NOMO-1 treated with DMSO at 0.1 percent for 48 hours (cell line): ENCODE results near the gene GANAB.
"Not testable (repeated sequence)": the region's sequence is repeated elsewhere in the genome, so short reads cannot be mapped to it uniquely, and the experiment has no call there.

ENCODE experiments used
- DNase-seq: peaks from one replicate; lab custom pipeline; 2025; ENCODE audit not compliant: unreplicated experiment; lab: John Stamatoyannopoulos, UW

The GANAB gene

DNA sequence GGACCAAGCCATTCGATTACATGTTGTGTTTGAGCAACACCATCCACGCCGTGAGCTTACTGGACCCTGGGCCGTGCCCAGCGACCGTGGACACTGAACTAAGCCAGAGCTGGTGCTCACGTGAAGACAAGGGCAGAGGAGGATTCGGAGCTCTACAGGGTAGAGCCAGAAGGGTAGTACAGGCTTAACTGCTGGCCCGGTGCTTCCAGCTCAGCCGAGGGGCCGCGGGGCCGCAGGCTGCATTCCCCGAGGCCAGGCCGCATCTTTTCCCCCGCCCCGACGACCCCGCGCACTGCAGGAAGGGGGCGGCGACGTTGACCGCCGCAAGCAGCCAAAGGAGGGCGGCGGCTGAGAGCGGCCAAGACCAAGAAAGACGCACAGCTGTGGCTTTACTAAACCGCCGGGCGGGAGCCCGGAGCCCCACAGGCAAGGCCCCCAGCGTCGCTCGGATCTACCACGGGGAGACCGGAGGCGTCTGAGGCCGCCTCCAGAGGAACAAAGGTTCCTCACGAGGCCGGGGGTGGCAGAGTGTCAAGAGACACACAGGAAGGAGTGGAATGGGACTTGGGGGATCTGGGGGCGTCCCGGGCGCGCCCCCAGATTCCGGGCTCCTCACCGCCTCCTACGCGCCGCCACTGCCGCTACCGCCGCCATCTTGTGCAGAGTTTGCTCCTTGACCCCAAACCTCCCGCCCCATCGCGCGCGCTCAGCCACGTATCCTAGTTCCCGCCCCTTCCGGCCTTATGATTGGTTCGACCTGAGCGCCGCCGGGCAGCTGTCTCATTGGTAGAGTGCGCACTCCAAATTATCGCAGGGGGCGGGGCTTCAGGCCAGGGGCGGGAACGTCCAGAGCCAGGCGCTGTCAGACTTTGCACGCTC lies at the start of gene GANAB:
TSS of gene GANAB (minus strand) at position 668 of the 879 bp plus-strand sequence. CDS start at position 654, 14 bp downstream.
- peak; percentile 99 for DNase-seq

DNA sequence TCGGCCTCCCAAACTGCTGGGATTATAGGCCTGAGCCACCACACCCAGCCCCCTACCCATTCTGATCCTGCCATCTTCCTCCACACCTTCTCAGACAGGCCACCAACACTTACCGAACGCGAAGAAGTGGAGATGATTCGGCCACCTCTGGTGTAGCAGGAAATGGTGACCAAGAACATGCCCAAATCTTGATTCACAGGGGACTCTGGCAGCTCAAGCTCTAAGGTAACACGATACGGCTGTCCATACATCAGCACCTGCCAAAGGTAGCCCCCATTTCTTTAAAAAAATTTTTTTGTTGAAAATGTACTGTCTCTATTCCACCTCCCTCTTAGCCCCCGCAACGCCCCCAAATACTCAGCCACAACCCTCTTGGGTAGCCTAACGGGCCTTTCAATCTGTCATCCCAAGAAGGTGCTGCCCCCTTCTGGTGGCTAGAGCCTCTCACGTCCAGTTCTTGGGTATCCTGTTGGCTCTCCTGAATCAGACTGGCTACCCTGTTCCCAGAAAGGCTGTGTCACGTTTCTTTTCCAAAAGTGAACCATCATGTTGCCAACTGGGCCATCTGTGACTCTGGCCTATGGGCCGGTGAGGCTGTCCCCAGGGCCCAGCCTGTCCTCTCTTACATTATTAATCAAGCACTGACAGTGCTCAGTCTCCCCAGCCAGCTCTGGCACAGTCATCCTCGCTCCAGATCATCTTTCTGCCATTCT lies 48.2 kb upstream of the GANAB start:
- peak; percentile 57 for DNase-seq

DNA sequence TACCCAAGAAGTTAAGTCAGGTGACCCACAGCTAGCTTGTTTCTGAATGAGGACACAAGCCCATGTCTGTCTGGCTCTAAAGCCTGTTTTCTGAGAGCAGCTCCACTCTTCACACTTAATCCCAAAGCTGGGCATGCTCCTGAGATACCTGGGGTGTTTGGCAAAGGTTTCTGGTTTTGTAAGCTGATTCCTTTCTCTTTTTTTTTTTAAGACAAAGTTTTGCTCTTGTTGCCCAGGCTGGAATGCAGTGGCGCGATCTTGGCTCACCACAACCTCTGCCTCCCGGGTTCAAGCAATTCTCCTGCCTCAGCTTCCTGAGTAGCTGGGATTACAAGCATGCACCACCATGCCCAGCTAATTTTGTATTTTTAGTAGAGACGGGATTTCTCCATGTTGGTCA lies 47.2 kb upstream of the GANAB start:
- DNase-seq: not testable (repeated sequence)

DNA sequence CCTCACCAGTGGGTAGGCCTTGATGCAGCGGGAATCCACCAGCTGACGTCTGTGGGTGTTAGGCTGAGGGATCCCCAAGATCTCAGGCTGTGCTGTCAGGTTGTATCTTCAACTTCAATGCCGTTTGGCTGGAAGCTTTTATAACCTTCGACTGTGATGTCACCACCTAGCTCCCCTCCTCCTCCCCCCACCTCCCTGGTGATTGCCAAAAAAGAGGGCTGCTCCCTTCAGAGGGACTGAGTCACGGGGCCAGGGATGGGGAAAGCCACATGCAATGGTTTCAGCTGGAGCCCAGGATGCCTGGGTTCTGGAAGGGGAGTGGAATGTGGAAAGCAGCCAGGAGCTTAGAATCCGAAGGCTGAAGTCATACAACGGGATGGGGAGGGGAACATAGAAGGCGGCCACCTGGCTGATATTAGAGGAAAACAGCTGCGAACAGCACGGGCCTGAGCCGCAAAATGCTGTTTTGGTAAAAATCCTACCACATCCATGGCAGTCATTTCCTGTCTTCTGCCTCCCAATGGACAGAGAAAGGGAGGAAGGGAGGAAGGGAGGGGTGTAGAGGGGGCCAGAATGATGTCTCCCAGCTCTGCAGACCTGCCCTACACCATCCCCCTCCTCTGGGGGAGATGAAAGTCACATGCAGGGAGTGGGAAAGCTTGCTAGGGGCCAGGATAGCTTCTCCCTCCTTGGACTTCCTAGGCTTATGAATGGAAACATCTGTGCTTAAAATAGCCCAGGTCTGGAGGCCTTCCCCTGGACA lies 43.2 kb upstream of the GANAB start, which contains the start of gene LRRN4CL:
TSS of gene LRRN4CL (minus strand) at position 110 of the 763 bp plus-strand sequence. CDS start 1,022 bp downstream, outside the sequence.
- no peak for DNase-seq

DNA sequence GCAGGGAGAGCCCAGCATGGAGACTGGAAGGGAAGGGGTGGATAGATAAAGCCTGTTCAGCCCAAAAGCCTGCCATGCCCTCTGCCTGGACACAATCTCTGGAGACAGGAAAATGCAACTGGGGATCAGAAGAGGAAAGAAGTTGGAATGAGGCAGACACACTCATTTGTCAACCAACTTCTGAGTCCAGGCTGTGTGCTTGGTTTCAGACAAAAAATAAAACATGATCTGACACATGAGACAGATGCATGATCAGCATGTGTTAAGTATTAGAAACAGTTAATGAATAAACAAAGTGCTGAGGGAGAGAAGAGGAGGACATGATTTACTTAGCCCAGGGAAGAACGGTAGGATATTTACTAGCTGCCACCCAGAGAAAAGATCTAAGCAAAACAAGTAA lies 42.1 kb upstream of the GANAB start:
- no peak for DNase-seq

DNA sequence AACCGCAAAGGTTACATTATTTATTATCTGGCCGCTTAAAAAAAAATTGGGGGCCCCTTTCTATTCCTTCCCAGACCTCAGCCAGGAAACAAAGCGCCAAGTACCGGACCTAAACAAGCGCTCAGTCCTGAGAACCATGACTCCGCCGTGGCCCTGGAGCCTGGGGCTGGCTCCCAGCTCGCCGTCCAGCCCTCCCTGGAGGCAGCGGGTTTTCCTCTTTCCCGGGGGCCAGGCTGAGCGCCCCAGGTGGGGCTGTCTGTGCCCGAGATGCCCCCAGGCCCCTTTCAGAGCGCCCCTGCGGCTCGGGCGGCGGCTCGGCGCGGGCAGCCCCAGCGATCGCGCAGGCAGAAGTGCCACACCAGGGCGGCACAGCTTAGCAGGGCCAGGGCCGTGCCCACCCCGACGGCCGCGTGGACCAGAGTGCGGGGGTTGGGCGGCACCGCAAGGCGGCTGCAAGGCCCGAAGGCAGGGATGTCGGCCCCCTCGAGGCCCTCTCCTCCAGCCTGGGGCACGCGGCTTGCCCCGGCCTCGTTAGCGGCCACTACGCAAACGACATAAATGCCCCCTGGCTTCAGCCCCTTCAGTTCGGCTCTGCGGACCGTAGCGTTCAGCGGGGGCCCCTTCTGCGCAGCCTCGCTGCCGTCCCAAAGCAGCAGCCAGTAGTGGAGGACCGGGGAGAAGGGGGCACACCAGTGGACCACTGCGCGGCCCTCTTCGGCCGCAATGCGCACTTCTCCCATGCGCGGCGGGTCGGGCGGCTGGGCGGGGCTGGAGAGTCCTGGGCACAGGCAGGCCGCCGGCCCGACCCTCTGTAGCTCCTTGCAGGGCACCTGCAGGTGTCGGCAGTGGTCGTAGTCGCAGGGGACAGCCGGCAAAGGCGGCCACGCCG lies 41.3 kb upstream of the GANAB start:
- DNase-seq: no peak

DNA sequence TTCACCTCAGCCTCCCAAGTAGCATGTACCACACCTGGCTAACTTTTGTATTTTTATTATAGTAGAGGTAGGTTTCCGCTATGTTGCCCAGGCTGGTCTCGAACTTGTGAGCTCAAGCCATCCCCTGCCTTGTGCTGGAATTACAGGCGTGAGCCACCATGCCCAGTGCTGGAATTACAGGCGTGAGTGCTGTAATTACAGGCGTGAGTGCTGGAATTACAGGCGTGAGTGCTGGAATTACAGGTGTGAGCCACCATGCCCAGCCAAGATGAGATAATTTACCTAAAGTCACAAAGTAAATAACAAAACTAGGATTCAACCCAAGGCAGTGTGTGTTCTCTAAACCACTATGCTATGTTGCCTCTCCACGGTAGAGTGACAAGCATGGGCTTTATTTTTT lies 36.1 kb upstream of the GANAB start:
- DNase-seq: no peak

DNA sequence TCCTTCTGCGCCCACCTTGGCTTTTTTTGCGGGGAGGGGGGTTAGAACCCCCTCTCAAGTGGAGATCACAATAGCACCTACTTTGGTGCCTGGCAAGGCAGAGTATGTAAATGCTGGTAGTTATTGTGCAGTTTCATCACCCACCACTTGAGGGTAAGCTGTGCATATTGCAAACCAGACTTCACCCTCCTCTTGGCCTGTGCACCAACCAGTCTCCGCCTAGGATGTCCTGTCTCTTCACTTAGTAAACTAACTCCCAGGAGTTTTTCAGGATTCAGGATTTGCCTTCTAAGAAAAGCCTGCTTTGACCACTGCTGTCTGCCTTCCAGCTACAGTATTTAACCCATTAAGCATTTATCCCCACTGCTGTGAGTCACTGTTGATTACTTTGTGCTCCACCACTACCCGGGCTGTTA lies 34.4 kb upstream of the GANAB start:
- DNase-seq: peak; percentile 36

DNA sequence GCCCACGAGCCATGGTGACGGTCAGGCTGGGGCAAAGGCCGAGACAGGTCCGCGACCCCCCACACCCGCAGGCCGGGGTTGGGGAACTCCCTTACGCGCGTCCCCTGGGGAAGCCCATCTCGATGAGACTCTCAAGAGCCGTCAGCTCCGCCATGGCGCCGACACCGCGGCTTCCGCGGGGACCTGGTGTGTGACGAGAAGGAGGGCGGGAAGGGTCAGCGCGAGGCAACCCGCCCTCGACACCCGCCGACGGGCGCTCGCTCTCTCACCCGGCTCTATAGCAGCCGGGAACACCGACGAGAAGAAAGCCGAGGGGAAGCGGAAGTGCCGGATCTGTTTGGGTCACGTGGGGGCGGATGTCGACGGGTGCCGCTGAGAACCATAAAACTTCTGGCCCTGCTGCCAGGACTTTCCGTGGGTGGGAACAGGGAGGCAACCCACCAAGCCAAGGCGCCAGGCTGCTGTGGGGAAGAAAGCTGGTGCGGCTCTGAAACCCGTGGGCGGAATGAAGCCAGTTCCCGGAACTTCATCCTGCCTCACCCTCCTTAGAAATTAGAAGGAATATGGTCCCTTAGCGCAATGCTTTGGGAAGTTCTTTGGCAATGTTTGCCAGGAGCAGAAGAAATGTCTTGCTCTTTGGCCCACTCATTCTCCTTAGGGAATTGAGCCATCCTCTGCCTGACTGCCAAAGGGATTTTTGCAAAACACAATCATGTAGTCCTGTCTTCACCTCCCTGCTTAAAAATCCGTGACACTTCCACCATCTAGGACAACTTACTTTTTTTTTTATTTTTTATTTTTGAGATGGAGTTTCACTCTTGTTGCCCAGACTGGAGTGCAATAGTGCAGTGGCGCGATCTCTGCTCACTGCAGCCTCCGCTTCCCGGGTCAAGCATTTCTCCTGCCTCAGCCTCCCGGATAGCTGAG lies 32.6 kb upstream of the GANAB start, which contains the start of gene UBXN1:
TSS of gene UBXN1 (minus strand) at position 304 of the 927 bp plus-strand sequence. CDS start at position 154, 150 bp downstream.
- peak; percentile 93 for DNase-seq

DNA sequence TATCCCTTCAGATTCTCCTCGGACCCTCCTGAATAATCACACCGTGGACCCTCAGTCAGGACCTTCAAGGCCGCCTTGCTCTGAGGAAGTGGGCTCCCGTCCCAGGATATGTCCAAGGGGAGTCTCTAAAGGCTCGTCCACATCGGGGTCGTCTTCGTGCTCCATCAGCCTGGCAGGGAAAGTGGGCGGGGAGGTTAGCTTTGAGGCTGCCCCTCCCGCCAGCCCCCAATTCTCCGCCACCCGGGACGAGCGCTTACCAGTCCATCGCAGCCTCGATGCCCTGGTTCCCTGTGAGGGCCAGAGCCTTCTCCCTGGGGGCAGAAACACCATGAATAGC lies 32.0 kb upstream of the GANAB start:
- no peak for DNase-seq

DNA sequence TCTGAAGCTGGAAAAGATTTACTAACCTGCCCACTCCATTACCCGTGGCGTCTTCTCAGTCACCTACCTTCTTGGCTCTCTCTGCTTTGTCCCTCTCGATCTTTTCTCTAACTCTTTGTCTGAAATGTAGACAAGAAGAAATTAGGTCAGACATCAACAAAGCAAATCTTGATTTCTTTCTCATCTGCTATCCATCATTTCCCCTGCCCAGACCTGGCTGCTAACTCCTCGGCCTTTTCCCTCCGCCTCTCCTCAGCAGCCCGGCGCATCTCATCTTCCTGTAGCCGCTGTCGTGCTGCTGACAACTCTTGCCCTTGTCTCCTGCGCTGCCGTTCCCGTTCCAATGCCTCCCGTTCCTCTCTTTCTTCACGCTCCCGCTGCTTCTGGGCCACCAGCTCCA lies 31.3 kb upstream of the GANAB start:
- DNase-seq: no peak

DNA sequence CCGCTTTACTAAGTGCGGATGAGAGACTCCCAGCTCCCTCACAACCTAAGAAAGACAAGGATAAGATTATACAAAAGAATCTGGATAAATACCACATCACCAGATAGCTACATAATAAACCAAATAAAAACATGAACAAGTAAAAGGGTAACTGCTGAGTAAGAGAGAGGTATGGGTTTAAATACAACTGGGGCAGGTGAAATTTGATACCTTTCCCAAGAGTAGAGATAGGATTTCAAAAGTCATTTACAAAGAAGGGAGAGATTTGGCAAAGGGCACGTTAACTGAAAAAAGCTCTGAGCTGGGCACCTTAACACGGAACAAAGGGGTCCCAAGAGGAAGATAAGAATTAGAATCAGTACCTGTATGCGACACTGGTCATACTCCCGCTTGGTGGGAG lies 30.7 kb upstream of the GANAB start:
- no peak for DNase-seq

DNA sequence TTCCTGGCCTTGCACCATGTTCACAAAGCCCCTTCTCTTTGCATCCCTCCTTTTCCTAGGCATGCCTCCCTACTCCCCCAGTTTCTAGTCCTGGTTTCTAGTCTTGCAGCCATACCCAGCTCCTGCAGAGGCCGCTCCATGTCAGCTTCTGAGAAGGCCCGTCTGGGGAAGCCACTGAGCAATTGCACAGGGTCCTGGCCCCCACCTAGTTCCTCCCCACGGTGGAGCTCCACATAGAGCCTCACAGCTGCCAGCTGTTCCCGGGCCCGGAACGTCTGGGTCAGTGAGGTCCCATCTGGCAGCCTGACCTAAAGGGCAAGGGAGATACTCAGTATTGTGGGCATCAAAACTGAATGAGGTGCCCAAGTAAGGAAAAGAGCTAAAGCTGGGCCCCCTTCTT lies 30.3 kb upstream of the GANAB start:
- DNase-seq: no peak

DNA sequence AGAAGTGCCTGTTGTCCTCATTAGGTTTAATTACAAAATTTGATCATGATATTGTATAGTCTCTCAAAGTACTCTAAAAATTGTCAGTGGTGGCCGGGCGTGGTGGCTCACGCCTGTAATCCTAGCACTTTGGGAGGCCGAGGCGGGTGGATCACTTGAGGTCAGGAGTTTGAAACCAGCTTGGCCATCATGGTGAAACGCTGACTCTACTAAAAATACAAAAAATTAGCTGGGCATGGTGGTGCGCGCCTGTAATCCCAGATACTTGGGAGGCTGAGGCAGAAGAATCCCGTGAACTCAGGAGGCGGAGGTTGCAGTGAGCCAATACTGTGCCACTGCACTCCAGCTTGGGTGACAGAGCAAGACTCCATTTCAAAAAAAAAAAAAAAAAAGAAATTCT lies 29.0 kb upstream of the GANAB start:
- not testable (repeated sequence) for DNase-seq

DNA sequence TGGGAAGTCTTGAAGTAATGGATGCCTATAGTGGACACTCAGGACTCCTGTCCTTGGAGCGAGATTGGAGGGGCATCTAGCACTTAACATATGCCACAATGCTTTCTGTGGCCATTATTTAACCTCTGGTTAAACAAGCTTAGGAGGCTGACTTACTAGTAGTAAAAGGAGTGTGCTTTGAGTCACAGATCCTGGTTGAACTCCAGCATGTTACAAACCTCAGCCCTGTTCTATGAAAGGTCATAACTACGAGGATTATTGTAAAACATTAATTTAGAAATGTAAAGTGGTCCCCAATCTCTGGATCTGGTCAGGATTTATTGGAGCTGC lies 26.7 kb upstream of the GANAB start:
- DNase-seq: no peak

DNA sequence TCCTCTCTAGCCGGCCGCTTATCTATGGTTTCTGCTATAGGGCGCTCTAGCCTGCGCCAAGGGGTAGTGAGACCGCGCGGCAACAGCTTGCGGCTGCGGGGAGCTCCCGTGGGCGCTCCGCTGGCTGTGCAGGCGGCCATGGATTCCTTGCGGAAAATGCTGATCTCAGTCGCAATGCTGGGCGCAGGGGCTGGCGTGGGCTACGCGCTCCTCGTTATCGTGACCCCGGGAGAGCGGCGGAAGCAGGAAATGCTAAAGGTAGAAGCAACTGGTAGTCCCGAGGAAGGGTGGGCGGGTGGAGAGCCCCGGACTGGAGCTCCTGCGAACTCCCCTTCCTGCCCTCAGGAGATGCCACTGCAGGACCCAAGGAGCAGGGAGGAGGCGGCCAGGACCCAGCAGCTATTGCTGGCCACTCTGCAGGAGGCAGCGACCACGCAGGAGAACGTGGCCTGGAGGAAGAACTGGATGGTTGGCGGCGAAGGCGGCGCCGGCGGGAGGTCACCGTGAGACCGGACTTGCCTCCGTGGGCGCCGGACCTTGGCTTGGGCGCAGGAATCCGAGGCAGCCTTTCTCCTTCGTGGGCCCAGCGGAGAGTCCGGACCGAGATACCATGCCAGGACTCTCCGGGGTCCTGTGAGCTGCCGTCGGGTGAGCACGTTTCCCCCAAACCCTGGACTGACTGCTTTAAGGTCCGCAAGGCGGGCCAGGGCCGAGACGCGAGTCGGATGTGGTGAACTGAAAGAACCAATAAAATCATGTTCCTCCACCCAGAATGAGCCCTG lies 25.4 kb upstream of the GANAB start, which contains the start of the genes LBHD1 and UQCC3:
TSS of gene LBHD1 (minus strand) at position 660 of the 782 bp plus-strand sequence. CDS start 2,236 bp downstream, outside the sequence.
TSS of gene UQCC3 (plus strand) at position 66 of the 782 bp plus-strand sequence. CDS start at position 139, 73 bp downstream.
- peak; percentile 93 for DNase-seq

DNA sequence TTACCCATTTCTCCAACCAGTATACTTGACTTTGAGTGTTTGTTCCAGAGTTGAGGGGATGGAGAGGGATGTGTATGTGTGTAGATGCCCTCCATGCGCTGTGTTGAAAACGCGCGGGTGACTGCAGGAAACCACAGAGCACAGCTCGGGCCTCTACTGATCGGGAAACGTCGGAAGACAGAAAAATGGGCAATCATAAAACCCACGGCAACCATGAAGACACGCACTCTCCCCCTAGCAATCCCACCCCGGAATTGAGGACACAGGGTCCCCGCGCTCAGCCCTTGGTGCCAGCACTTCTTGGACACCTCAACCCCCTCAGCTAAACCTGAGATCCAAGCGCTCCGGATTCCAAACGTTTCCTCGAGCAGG lies 24.8 kb upstream of the GANAB start:
- peak; percentile 59 for DNase-seq

DNA sequence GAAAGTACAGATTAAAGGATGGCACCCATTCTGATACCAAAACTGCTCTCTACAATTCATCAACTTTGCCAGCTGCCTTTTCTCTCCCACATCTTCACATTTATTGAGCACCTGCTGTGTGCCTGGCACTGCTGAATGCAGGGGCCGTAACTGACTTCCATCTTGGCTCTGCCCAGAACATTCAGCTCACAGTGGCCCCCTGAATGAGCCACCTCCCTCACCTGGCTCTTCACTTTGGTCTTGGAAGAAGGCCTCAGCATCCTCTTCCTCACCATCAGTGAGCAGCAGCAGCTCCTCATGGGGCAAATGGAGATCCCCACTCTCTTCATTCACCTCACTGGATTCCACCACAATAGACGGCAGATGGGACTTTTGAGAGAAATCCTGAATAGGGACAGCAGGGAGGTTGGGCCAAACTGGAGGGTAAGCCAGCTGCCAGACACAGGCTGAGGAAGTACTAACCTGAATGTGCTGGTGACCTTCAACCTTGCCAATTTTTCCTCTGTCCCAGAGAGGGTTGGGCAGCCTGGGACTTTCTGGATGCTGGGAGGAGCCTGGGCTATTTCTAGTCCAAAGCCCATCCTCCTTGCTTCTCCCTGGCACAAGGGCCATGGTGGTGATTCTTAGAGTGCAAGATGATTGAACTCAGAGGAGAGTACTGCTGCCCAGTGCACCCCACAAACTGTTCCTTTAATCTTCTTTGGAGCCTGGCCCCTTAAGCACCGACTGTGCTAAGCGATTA lies 23.2 kb upstream of the GANAB start:
- DNase-seq: no peak
